ENCODE data around the gene CDK19. TPM values are rescaled to one million over a fixed set of nuclear protein-coding genes. Genes with fewer than 3 reads are reported as not detected.
A peak's percentile ranks its signal among the peaks of the same experiment; 100 is the strongest.

The CDK19 gene
- total and polyA plus RNA-seq, 2 of the 13 experiments (the other 11 are each of a cell fraction or from before 2014, with no cell fraction given), result 13.4 to 27.0 TPM

DNA sequence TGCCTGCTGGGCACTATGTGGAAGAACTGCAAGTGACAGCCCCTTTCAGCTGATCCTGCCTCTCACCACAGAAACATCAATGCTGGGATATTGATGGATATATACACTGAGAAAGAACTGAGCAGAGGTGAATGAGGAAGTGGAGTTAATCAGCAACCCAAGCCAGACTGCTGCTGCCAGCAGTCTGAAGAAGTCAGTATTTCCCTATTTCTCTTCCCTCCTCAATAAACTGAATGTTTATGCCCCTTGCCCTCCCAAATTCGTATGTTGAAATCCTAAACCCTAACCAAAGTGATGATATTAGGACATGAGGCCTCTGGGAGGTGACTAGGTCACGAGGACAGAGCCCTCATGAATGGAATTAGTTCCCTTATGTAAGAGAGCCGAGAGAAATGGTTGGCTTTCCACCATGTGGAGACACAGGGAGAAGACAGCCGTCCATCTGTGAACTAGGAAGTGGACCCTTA, 76.3 kb downstream of the CDK19 start (continued):
- TF ChIP-seq ZSCAN22 (CRISPR knock-in tag; IDR thresholded peaks at IDR 0.05), result no peak
- TF ChIP-seq ZXDC (CRISPR knock-in tag; IDR thresholded peaks at IDR 0.05), result no peak
- no peak for TF ChIP-seq NCOA2 (CRISPR knock-in tag; IDR thresholded peaks at IDR 0.05)
- TF ChIP-seq FOSL2 (CRISPR knock-in tag; IDR thresholded peaks at IDR 0.05), result peak; percentile 17; the same call in 1 of the 2 replicates
- peak; percentile 78; the same call in 1 of the 2 replicates for TF ChIP-seq ZNF264 (CRISPR knock-in tag; IDR thresholded peaks at IDR 0.05)
- TF ChIP-seq MXD4 (CRISPR knock-in tag; IDR thresholded peaks at IDR 0.05), result no peak
- no peak; the same call in 1 of the 2 replicates for TF ChIP-seq FOXA3 (CRISPR knock-in tag; IDR thresholded peaks at IDR 0.05)
- no peak for TF ChIP-seq ZNF101 (CRISPR knock-in tag; IDR thresholded peaks at IDR 0.05; ENCODE audit: borderline replicate concordance, low read depth)
- no peak for TF ChIP-seq HNRNPLL (IDR thresholded peaks at IDR 0.05; ENCODE audit: low read depth, low read length, poor library complexity, severe bottlenecking)
- TF ChIP-seq NBN (conservative IDR thresholded peaks at IDR 0.05), result no peak
- TF ChIP-seq ZNF574 (CRISPR knock-in tag; IDR thresholded peaks at IDR 0.05), result peak; percentile 48; the same call in 1 of the 2 replicates
- TF ChIP-seq IRF1 (CRISPR knock-in tag; IDR thresholded peaks at IDR 0.05; ENCODE audit: low read depth), result no peak
- no peak for TF ChIP-seq NKX3-1 (CRISPR knock-in tag; IDR thresholded peaks at IDR 0.05)
- TF ChIP-seq ZNF275 (CRISPR knock-in tag; IDR thresholded peaks at IDR 0.05; ENCODE audit: borderline replicate concordance), result no peak
- TF ChIP-seq, protein P1, sequence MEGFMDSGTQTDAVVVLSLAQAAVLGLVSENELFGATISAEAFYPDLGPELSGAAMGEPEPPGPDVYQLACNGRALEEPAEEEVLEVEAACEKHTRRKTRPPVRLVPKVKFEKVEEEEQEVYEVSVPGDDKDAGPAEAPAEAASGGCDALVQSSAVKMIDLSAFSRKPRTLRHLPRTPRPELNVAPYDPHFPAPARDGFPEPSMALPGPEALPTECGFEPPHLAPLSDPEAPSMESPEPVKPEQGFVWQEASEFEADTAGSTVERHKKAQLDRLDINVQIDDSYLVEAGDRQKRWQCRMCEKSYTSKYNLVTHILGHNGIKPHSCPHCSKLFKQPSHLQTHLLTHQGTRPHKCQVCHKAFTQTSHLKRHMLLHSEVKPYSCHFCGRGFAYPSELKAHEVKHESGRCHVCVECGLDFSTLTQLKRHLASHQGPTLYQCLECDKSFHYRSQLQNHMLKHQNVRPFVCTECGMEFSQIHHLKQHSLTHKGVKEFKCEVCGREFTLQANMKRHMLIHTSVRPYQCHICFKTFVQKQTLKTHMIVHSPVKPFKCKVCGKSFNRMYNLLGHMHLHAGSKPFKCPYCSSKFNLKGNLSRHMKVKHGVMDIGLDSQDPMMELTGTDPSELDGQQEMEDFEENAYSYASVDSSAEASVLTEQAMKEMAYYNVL (CRISPR knock-in tag; IDR thresholded peaks at IDR 0.05; ENCODE audit: borderline replicate concordance), result peak; percentile 43; the same call in 1 of the 2 replicates
- no peak for TF ChIP-seq ZNF652 (CRISPR knock-in tag; IDR thresholded peaks at IDR 0.05; ENCODE audit: borderline replicate concordance, low read depth)
- TF ChIP-seq, protein P2, sequence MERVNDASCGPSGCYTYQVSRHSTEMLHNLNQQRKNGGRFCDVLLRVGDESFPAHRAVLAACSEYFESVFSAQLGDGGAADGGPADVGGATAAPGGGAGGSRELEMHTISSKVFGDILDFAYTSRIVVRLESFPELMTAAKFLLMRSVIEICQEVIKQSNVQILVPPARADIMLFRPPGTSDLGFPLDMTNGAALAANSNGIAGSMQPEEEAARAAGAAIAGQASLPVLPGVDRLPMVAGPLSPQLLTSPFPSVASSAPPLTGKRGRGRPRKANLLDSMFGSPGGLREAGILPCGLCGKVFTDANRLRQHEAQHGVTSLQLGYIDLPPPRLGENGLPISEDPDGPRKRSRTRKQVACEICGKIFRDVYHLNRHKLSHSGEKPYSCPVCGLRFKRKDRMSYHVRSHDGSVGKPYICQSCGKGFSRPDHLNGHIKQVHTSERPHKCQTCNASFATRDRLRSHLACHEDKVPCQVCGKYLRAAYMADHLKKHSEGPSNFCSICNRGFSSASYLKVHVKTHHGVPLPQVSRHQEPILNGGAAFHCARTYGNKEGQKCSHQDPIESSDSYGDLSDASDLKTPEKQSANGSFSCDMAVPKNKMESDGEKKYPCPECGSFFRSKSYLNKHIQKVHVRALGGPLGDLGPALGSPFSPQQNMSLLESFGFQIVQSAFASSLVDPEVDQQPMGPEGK (CRISPR knock-in tag; IDR thresholded peaks at IDR 0.05), result no peak
- no peak for TF ChIP-seq KDM2A (CRISPR knock-in tag; IDR thresholded peaks at IDR 0.05; ENCODE audit: borderline replicate concordance, low read depth)

All from HepG2 (cell line).